ENCODE measurements around the gene CALN1.

- TF ChIP-seq CTCF (IDR thresholded peaks at IDR 0.05; ENCODE audit: insufficient read depth, low read depth, low read length), result no peak
- TF ChIP-seq EZH2 (IDR thresholded peaks at IDR 0.05; ENCODE audit: insufficient read depth, low read length), result no peak
Measured at GRCh38 chr7:72406820-72407403, 5.2 kb downstream of the CALN1 start.

All from astrocyte (in vitro differentiated cells and primary cell).